Stimulated activated CD8-positive, alpha-beta memory T cell treated with anti-CD3 and anti-CD28 coated beads, Interleukin-4, amount 100 ng/mL, for 48 hours (primary cell): ENCODE results near the gene PGD.
"Not testable (repeated sequence)": the region's sequence is repeated elsewhere in the genome, so short reads cannot be mapped to it uniquely, and the experiment has no call there.

Source experiments
- DNase-seq: peaks from one replicate; pipeline ENCODE4 v3.0.0-alpha.2; 2020

The PGD gene

DNA sequence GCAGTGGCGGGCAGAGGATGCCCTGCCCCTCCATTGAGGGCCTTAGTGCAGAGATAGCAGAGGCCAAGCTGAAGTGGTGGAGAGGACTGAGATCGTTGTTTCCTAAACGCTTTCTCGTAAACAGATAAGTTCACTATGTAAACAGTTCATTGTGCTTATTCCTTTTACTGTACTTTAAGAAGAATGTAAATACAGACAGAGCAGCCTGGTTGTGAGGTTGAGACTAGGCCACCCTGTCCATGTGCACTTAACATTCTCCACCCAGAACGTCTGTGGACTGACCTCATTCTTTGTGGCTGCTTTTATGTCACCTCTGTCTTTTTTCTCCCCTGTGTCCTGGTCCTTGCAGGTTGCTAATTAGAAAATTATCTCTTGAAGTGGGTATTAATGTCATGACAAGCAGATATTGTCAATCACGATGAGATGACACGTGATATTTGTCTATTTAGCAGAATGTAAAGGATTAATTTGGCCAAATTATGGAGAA, 39.9 kb downstream of the PGD start:
- DNase-seq, result no peak

DNA sequence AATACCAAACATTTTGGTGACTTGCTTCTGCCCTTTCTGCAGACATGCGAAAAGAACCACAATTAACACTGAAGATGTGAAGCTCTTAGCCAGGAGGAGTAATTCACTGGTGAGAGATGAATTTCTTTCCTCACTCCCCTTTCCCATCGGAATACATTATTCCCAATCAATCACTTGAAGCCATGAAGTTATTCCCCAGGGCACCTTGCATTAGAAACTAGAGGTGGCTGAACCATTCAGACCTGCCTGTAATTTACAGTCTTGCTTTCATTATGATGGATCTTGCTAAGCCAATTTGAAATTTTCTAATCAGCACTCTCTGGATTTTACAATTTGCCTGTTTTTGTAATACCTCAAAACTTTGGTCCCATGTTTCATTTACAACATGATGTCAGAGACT, 41.4 kb downstream of the PGD start:
- no peak for DNase-seq

DNA sequence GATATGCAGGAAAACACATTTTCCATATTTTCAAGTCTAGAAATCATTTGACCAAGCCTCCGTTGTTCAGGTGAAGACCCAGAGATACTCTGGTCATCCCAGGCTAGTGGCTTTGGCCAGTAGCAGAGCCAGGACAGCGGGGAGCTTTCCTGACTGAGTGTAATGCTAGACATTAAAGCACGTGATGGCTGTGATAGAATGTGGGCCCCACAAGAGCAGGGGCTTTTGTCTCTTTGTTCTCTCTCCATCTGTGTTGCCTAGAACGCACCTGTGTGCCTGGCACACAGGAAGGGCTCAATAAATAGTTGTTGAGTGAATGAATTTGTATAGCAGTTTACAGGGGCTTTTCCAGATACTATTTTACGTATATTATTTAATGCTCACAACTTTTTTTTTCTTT, 41.9 kb downstream of the PGD start:
- no peak for DNase-seq

DNA sequence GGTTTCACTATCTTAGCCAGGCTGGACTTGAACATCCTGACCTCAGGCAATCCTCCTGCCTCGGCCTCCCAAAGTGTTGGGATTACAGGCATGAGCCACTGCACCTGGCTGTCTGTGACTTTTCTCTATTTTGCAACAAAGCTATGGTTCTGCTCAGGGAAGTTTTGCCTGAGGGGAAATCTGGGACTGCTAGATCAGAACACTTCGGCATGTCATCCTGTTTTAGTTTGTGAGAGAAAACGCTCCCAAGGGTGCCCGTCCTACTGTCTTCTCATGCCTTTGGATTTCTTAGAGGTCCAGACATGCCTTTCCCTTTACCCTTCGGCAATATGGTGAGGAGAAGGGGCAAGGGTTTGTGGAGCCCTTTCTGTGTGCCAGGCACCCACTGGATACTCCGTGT, 45.4 kb downstream of the PGD start:
- no peak for DNase-seq

DNA sequence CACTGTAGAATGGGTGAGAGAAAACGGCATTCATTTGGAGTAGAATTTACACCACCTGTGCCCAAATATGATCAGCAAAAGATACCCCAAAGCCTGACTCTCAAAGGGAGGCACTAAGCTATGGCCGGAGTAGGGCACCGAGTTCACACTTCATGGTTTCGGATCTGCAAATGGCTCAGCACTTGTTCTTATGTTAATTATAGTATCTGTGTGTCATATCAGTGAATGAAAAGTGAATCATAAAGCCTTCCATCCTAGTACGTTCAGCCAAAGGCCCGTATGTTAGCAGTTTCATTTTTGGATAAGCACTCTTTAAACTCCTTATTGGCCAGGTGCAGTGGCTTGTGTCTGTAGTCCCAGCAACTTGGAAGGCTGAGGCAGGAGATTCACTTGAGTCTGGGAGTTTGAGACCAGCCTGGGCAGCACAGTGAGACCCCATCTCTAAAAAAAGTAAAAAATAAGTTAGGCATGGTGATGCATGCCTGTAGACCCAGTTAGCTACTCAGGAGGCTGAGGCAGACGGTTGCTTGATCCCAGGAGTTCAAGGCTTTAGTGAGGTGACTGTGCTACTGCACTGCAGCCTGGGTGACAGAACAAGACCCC, 46.0 kb downstream of the PGD start:
- DNase-seq, result no peak

DNA sequence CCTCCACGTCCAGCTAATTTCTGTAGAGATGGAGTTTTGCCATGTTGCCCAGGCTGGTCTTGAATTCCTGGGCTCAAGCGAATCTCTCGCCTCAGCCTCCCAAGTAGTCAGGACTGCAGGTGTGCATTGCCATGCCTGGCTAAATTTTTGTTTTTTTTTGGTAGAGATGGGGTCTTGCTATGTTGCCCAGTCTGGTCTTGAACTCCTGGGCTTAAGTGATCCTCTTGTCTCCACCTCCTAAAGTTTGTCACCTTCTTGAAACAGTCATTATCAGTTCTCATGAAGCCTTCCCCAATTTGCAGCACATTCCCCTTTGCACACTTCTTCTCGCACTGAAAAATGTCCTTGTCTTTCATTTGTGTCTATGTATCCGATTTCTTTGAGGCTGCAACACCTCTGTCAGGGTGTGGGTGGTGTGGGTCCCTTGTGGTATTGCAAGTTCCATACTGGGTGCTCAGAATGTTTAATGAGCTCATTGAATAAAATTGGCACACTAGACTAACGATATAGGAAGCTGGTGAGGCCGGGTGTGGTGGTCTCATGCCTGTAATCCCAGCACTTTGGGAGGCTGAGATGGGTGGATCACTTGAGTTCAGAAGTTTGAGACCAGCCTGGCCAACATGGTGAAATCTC, 48.0 kb downstream of the PGD start:
- no peak for DNase-seq

DNA sequence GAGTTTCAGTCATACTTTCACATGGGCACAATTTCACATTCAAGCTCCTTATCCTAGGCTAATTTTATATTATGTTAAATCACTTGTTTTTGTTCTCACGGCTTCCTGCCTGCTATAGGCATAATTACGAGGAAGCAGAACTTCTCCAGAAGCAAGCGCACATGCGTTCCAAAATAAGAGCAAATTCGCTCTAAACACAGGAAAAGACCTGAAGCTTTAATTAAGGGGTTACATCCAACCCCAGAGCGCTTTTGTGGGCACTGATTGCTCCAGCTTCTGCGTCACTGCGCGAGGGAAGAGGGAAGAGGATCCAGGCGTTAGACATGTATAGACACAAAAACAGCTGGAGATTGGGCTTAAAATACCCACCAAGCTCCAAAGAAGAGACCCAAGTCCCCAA, 50.9 kb downstream of the PGD start, which contains the start of gene CORT:
Gene CORT (plus strand): TSS at position 281 of the 400 bp plus-strand sequence. CDS start 193 bp downstream, outside the sequence.
- no peak for DNase-seq

DNA sequence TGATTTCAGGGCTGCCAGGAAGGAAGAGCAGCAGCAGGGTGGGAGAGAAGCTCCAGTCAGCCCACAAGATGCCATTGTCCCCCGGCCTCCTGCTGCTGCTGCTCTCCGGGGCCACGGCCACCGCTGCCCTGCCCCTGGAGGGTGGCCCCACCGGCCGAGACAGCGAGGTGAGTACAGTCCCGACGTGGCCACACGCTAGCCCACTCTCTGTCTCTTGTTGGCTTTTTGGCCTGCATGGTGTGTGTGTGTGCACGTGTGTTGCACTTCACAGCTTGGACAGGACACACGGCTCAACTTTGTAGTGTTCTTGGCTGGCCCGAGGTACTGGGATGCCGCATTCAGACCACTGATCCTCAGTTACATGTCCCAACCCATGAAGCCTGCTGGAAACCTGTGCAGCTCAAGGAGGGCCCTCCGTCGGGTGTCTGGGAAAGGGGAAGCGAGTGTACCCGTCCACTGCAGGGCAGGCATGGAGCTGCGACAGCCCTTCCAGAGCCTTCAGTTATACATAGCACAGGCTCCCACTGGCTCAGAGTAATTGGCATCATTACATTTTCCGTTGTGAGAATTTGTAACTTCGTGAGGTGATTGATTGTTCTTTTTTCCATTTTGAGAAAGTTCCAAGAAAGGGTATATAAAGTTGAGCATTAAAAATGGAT, 51.4 kb downstream of the PGD start:
- DNase-seq, result no peak

DNA sequence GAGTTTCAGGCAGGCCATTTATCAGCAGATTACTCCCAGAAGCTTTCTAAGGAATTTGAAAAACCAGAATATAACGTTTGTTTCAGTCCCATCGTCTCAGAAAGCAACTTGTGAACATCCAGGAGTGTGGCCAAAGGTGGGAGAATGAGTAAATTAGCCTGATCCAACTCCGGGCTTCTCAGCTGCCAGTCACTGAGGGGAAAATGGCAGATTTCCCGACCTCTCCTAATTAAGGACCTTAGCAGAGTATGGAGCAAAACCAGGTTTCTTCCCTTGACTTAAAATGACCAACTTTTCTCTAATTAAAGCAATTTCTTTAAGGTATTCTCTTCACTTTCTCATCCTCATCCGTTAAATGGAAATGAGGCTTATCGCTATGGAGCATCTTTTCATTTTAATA, 52.0 kb downstream of the PGD start:
- no peak for DNase-seq

DNA sequence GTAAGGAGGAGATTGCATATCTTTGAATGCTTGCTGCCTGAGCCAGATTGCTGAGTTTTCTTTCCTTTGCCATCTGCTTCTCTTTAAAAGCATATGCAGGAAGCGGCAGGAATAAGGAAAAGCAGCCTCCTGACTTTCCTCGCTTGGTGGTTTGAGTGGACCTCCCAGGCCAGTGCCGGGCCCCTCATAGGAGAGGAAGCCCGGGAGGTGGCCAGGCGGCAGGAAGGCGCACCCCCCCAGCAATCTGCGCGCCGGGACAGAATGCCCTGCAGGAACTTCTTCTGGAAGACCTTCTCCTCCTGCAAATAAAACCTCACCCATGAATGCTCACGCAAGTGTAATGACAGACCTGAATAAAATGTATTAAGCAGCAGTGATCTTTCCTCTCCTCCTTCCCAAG, 52.4 kb downstream of the PGD start:
- no peak for DNase-seq

DNA sequence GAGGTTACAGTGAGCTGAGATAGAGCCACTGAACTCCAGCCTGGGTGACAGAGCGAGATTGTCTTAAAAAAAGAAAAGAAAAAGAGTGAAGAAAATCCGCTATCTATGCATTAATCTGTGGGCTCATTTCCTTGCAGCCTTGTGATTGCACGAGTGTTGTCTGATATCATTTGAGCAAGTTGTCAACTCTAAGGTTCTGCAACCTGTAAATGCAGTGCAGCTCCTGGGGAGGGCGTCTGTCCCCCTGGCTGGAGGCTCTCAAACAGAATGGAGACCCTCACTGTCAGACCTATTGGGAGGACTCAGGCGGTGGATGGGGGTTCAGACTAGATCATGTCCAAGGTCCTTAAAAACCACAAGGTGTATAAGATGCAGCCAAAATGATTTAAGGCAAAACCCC, 57.2 kb downstream of the PGD start:
- no peak for DNase-seq

DNA sequence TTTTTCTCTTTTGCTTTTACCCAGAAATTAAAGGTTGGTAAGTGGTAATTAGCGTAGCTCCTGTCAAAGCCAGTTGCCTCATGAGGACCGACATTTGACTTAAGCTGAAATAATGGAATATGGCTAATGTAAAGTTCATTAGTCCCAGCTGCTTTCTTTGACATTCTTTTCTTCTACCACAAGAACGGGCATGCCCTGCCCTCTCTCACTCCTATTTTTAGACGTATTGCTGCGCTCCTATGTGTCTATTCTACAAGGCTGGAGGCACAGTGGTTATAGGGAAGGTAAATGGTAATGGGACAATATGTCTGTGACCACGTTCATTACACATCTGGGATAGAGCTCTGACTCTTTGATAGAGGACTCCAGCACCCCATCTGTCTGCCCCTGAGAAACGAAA, 57.8 kb downstream of the PGD start:
- DNase-seq, result no peak

DNA sequence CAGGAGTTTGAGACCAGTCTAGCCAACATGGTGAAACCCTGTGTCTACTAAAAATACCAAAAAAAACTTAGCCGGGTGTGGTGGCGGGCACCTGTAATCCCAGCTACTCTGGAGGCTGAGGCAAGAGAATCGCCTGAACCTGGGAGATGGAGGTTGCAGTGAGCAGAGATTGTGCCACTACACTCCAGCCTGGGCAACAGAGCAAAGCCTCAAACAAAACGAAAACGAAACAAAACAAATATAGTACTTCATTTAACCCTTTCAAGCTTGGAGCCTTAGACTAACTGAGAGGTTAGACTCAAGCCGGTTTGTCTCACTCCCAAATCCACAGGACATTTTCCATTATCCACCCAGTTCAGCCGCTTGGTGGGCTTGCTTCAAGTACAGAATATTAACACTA, 58.6 kb downstream of the PGD start:
- not testable (repeated sequence) for DNase-seq

DNA sequence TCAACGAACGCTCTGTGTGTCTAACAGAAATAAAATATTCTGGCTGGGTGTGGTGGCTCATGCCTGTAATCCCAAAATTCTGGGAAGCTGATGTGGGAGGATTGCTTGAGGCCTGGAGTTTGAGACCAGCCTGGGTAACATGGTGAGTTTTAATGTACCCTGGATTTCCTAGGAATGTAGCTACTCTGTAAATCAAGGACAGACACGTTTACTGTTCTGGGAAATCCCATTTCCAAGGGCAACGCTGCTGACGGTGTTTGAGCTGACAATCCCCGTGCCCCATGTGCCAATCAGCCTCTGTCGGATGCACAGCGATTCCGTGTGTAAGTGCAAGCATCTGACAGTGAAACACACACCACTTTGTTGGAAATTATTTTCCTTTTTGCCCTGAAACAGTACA, 59.0 kb downstream of the PGD start:
- DNase-seq, result no peak

DNA sequence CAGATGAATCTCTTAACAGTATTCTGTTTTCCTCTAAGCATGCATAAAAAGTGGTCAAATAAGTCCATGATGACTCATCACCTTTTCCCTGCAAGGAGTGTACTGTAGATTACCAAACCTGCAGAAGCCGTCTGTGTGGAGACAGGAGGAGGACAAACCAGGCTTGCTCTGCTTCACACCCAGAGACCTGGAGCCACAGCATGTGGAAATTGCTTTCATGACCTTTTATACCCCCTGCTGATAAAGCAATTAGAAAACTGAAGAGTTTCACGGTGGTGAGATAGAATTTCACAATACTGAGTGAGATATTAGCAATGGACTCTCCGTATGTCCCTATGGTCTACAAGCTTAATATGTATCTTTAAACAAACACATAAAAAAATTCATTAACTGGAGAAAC, 60.3 kb downstream of the PGD start:
- no peak for DNase-seq

DNA sequence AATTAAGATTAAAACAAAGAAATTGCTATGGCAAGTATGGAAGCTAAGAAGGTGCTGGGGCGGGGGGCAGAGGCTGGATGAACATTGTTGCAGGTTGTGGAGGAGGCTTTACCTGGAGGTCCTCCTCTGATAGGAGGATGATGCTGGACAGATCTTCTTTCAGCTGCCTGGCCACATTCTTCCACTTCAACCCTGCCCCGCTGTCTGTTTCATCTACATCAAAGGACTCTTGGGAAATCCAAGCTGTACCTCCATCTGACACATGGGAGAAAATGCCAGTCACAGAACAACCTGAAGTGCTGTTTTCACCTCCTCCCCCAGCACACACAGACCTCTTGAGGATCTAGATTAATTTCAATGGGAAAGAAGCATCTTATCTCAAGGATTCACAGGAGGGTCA, 68.2 kb downstream of the PGD start:
- DNase-seq, result no peak

DNA sequence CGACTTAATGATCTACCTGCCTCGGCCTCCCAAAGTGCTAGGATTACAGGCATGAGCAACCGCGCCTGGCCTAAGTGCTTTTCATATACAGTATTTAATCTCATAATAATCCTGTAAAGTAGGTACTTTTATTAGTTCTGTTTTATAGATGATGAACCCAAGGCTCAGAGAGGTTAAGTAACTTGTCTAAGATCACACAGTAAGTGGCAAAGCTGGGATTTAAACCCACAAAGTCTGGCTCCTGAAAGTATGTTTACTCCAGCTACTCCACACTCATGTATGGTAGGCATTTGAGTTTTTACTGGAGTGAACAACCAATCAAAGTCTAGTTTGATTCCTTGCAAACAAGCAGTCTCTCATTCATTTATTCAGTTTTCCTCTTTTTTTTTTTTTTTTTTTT, 71.2 kb downstream of the PGD start:
- no peak for DNase-seq
